Activated CD4-positive, alpha-beta T cell treated with anti-CD3 and anti-CD28 coated beads, Interleukin-10, Interleukin-2, amounts not matched to agents 100 ng/mL and 50 ng/mL, durations not matched to agents 16 hours and 8 hours (primary cell): Measurements from ENCODE around the gene IL5RA.
A peak's percentile ranks its signal among the peaks of the same experiment; 100 is the strongest.

Experiments
- DNase-seq: peaks from one replicate; pipeline ENCODE4 v3.0.0-alpha.2; 2020

IL5RA gene

GRCh38 chr3:3064297-3064696 lies 45.9 kb downstream of the IL5RA start:
- DNase-seq, result no peak

GRCh38 chr3:3059645-3060044 lies 50.5 kb downstream of the IL5RA start:
- no peak for DNase-seq

- peak; percentile 2 for DNase-seq
Measured at GRCh38 chr3:3053974-3054373, 56.2 kb downstream of the IL5RA start.

- DNase-seq, result no peak
Measured at GRCh38 chr3:3038201-3038991, 71.8 kb downstream of the IL5RA start.

GRCh38 chr3:3037156-3037555 lies 73.0 kb downstream of the IL5RA start:
- DNase-seq, result no peak

- no peak for DNase-seq
Measured at GRCh38 chr3:3031326-3031725, 78.8 kb downstream of the IL5RA start.

- peak; percentile 21 for DNase-seq
Measured at GRCh38 chr3:3027976-3028567, 82.1 kb downstream of the IL5RA start.

- no peak for DNase-seq
Measured at GRCh38 chr3:3023111-3023745, 86.9 kb downstream of the IL5RA start.

- no peak for DNase-seq
Measured at GRCh38 chr3:3020209-3020608, 90.0 kb downstream of the IL5RA start.
